ENCODE results near the gene ARL3.
"Not testable (repeated sequence)": the region's sequence is repeated elsewhere in the genome, so short reads cannot be mapped to it uniquely, and the experiment has no call there.

Gene ARL3

DNA sequence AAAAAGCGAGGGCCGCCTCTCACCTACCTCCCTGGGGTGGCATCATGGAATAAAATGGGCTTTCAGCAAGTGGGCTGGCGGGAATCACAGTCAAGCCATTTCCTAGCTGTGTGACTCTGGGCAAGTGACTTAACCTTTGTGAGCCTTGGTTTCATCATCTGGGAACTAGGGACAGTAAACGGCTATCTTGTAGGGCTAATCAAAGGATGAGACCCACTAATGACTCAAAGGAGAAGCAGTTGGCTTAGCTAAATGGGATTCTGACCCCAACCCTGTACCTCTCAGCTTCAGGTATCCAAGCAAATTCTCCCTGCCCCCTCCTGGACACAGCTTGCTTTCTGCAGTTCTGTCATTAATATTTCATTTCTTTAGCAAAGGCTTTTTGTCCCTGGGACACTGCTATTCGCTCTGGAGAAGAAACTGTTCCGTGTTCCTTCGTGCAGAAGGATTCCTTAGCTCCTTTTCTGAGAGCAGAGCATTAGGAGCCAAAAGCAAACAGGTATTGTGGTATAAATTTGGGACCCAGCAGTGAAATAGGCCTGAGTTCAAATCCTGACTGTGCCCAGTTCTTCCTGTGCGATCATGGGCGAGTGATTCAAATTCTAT is 44.0 kb downstream of the ARL3 start:
- no peak for DNase-seq

GRCh38 chr10:102669206-102670064 is 44.8 kb downstream of the ARL3 start:
- DNase-seq: no peak

DNA sequence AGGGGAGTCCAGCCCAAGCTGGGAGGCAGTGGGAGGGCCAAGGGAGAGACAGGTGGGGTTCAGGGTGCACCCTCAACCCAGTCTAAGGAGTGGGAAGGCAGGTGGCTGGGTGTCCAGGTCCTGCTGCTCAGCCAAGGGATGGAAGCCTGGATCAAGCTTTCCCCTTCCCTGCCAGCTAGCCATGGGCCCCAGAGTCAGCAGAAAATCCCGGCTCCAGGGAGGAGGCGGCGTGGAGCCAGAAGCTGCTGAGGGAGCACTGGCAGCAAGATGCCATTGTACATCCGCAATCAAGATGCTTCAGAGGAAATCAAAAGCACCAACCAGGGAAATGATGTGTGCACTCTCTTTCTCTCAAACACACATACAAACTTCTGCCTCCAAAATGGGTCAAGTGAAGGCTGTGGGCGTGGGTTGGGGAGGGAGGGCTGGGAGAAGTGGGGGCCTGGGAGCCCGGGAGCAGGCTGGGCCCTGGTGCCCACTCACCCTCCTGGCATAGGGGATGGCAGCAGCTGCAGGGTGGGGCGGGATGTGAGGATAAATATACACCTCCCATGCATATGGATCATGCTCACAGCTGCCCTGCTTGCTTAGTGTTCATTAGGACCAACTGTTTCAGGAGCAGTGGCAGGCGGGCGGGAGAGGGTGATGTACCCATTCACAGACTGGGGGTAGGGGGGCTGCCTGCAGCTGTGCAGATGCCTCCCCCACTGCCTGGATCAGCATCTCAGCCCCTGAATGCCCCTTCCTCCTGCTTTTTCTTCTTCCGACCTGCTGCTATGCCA is 45.7 kb downstream of the ARL3 start:
- no peak for DNase-seq

DNA sequence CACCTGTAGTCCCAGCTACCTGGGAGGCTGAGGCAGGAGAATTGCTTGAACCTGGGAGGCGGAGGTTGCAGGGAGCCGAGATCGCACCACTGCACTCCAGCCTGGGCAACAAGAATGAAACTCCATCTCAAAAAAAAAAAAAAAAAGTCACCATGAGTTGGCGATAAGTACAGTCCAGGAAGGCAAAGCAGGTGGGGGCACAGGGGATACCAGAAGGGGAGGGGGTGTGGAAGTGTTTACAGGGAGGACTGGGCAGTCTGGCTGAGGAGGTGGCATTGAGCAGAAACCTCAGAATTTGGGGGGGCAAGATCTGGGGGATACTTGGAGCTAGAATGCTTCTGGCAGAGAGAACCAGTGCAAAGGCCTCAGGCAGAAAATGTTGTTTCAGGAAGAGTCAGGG is 46.8 kb downstream of the ARL3 start:
- DNase-seq: not testable (repeated sequence)

GRCh38 chr10:102665904-102666509 is 48.2 kb downstream of the ARL3 start:
- DNase-seq: no peak

DNA sequence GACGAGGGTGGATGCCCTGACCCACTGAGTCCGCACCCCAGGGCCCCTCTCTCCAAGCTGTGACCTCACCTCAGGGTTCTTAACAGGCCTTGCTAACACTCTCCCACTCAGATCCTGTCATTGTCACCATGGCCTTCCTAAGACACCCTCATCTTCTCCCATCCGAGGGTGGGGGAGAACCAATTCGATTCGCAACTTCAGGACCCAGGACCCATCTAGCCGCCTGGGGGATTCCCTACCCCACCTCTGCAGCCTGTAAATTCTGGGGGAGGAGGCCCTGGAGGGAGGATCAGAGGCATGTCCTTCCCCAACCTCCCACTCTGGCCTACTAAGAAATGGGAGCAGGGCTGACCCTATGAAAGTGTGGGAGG is 52.6 kb downstream of the ARL3 start:
- DNase-seq: no peak

- DNase-seq: peak; percentile 57
These were observed 53.1 kb downstream of the ARL3 start for GRCh38 chr10:102660888-102661657.

DNA sequence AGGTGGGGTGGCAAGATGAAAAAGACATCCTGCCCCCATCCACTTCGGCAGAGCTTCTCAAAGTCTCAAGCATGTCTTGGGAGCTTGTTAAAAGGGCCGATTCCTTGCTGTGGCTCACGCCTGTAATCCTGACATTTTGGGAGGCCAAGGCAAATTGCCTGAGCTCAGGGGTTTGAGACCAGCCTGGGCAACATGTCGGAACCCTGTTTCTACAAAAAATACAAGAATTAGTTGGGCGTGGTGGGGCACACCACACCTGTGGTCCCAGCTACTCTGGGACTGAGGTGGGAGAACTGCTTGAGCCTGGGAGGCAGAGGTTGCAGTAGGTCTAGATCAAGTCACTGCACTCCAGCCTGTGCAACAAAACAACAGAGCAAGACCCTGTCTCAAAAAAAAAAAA is 55.4 kb downstream of the ARL3 start:
- no peak for DNase-seq

- no peak for DNase-seq
These were observed 56.0 kb downstream of the ARL3 start for GRCh38 chr10:102657984-102658724.

DNA sequence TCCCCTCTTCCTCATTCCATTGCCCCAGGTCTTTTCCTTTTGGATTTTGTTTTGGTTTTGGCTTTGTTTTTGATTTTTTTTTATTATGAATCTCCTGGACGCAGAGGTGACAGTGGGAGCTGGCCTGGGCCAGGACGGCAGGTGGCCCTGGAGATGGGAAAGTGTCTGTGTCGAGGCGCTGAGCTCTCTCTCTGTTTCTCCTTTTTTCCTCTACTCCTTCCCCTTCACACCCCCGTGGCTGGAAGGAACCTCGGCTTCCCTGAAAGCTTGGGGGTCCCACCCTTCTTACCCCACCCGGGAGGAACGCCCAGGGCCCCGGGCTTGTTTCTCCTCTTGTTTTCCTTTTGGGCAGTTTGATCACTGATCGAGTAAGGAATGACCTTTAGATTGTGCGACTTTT is 56.7 kb downstream of the ARL3 start:
- DNase-seq: no peak

GRCh38 chr10:102656791-102657371 is 57.3 kb downstream of the ARL3 start:
- no peak for DNase-seq

DNA sequence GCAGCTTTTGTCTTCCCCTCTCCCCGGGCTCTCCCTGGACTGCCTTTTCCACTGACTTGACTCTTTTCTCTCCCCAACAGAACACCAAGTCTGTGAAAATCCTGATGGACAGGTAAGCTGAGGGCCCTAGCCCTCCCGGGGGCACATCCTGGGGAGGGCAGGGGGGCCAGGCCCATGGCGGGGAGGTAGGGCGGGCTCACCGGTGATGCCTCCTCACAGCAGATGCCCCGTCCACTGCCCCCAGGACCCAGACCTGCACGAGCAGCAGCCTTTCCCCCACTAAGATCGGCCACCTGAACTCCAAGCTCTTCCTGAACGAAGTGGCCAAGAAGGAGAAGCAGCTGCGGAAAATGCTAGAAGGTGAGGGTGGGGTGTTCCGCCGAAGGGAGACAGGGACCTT is 58.2 kb downstream of the ARL3 start:
- no peak for DNase-seq

GRCh38 chr10:102654969-102655368 is 59.2 kb downstream of the ARL3 start:
- no peak for DNase-seq

DNA sequence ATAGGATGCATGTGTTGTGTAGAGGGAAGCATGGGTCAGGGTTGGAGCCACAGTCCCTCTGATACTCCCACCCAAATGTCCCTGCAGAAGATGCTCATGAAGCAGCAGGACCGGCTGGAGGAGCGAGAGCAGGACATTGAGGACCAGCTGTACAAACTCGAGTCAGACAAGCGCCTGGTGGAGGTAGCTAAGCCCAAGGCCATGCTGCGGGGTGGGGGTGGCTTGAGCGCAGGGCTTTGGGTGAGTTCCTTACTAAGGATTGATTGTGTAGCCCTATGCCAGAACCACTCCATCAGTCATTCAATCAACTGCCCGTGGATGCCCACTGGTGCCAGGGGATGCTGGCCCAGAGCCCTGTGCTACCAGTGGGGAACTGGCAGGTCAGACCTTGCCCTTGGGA is 59.6 kb downstream of the ARL3 start:
- no peak for DNase-seq

- DNase-seq: no peak
These were observed 61.1 kb downstream of the ARL3 start for GRCh38 chr10:102653060-102653459.

GRCh38 chr10:102652170-102652916 is 61.9 kb downstream of the ARL3 start:
- DNase-seq: no peak

- no peak for DNase-seq
These were observed 62.6 kb downstream of the ARL3 start for GRCh38 chr10:102651455-102652169.

- DNase-seq: no peak
These were observed 63.3 kb downstream of the ARL3 start for GRCh38 chr10:102650655-102651454.
